VCaP (cell line): ENCODE results near the gene RNLS.
A peak's percentile ranks its signal among the peaks of the same experiment; 100 is the strongest.

Experiments used
- H3K27ac ChIP-seq: fragments of 450-650 bp; 2 replicates; pipeline ENCODE4 v1.5.1; 2017
- TF ChIP-seq, protein P1 (sequence below): fragments of 450-650 bp; conservative IDR thresholded peaks from 2 replicates; pipeline ENCODE4 v1.5.1; 2017; ENCODE audit warnings: mild to moderate bottlenecking, moderate library complexity

RNLS gene

DNA sequence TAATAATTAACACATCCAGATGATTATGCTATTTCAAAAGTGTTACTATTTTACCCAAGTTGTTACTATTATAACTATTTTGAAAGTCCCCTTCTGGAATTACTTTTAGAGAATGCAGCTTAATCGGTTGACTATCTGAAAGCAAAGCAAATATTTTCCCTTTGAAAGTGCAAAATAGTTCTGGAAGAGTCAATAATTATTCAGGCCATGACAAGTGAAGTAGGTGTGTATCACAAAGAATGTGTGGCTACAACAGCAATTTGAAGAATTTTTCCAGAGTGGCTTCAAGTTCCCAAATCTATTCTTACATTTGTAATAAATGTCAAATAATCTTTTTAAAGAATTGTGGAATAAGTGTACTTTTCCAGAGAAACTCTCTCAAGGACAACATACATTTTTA lies 42.8 kb downstream of the RNLS start:
- TF ChIP-seq, protein P1, sequence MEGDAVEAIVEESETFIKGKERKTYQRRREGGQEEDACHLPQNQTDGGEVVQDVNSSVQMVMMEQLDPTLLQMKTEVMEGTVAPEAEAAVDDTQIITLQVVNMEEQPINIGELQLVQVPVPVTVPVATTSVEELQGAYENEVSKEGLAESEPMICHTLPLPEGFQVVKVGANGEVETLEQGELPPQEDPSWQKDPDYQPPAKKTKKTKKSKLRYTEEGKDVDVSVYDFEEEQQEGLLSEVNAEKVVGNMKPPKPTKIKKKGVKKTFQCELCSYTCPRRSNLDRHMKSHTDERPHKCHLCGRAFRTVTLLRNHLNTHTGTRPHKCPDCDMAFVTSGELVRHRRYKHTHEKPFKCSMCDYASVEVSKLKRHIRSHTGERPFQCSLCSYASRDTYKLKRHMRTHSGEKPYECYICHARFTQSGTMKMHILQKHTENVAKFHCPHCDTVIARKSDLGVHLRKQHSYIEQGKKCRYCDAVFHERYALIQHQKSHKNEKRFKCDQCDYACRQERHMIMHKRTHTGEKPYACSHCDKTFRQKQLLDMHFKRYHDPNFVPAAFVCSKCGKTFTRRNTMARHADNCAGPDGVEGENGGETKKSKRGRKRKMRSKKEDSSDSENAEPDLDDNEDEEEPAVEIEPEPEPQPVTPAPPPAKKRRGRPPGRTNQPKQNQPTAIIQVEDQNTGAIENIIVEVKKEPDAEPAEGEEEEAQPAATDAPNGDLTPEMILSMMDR: no peak
- H3K27ac ChIP-seq: peak overlapping the region; percentile 83

DNA sequence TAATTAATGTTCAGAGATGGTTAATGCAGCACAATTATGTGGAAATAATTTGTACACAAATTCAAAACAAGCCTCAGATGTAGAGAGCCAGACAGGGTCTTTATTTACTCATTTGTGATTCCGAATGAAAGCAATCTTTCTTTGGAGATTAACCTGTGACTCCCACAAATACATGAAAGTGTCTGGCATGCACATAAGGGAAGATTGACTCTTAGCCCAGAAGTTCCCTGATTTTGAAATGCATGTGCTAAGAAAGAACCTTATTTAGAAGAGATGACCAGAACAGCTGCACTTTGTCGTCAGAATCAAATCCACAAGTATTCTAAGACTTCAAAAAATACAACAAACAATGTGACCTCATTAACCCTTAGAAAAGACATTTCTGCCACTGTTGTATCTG lies 45.1 kb downstream of the RNLS start:
- no peak overlapping the region for H3K27ac ChIP-seq
- TF ChIP-seq, protein P1: no peak

DNA sequence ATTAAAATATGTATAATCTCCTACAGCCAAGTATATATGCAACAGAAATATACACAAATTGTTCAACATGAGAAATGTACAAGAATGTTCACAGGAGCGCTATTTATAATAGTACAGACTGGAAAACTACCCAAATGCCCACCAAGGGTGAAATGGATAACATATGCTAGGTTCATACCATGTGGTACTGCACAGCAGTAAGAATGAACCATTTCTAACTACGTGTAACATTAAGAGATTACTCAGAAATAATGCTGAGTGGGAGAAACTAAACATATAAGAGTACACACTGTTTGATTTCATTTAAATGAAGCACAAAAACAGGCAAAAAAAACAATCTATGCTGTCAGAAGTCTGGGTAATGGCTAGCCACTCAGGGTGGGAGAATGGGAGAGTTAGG lies 45.8 kb downstream of the RNLS start:
- no peak overlapping the region for H3K27ac ChIP-seq
- TF ChIP-seq, protein P1: no peak

DNA sequence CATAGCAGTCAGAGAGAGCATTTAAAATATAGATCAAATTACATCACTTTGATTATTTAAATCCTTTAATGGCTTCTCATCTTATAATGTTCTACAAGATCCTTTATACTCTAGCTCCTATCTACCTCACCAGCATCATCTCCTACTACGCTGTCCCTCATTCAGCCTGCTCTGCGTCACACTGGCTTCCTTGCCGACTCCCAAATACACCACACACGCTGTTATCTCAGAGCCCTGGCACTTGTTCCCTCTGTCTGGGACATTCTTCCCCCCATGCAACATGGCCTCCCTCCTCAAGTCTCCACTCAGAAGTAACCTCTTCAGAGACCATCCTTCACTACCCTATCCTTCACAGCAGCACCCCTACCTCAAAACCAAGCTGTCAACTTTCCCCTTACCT lies 46.7 kb downstream of the RNLS start:
- no peak overlapping the region for H3K27ac ChIP-seq
- TF ChIP-seq, protein P1: no peak

DNA sequence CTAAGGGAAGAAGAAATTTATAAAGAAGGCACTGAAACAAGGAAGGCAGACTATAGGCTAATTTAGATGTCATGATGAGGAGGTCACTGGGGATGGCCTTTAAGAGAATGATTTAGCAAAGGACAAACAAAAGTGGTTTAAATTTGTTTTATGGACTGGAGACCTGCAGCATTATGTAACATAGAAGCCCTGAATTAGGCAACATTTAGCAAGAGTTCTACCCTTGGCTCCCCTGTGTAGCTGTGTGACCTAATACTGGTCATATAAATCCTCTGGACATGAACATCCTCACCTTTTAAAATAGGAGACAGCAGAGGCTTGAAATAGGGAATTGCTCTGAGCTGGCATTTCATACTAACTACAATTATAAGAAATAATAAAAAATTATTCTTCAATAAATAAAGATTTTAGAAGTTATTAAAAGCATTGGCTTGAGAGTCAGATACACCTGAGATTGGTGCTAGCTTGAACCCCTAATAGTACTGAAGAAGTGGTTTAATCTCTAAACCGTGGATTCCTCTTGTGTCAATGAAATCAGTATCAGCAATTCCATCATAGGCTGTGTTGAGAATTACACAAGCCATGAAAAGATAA lies 48.9 kb downstream of the RNLS start:
- TF ChIP-seq, protein P1: no peak

DNA sequence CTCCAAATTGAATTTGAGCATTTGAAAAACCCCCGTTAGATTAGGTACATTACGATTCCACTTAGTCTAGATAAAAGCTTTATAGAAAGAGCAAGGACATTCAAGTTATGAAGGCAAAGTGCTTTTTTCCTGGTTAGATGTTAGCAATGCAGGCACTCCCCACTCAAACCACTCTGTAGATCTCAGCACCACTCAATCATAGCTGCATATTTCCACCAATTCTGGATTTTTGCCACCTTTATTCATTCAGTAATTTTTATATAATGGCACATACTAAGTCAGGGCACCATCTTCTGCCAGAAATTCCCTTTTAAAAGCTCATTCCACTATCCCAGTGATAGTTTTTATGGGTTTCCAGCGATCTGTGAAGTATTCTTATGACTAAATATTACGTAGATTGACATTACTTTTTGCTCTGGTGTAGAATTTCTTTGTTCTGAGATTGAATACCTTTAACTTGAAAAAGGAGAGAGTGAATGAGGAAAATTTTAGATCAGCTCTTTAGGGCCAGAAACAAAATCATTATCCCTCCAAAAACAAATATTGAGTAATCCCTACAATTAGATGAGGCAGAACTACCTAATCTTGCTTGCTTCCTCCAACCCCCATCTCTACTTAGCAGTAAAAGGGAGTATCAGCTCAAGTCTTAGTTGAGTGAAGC lies 51.6 kb downstream of the RNLS start:
- TF ChIP-seq, protein P1: no peak
- H3K27ac ChIP-seq: no peak overlapping the region

More for the DNA sequence above, 48.9 kb downstream of the RNLS start:
- no peak overlapping the region for H3K27ac ChIP-seq

DNA sequence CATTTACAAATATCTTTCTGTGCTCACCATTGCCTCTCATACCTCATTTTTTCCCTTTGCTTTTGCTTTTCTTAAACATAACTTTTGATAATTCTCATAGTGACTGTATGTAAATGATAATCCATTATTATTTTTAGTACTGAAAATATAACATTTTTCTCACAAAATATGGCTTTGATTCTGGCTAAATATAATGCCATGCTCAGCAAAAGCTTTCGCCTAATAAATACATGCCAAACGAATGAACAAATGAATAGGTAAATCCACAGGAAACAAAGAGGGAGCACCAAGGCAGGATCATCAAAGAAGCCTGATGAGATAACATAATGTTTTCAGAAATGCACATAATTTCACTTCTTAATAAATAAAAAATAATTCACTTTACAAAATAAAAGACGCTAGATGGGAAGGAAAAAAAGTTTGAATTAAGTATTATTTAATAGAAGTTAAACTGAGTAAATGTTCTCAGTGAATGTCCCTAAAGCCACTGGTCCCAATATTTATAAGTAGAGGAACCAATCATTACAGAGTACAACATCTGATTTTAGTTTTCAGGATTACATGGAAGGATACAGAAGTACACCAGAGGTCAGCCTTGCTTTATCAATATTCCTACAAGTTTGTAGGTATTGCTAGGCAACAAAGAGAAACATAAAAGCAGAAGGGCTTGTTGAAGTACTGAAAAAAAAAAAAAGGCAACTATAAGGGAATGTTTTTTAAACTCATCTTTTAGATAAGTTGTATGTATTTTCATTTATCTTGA lies 52.3 kb downstream of the RNLS start:
- TF ChIP-seq, protein P1: no peak
- no peak overlapping the region for H3K27ac ChIP-seq
